ENCODE results near the gene NIFK. TPM values are rescaled to one million over a fixed set of nuclear protein-coding genes. Genes with fewer than 3 reads are reported as not detected.

NIFK gene
- total RNA-seq (2022; extraction: Qiagen RNA extraction; ENCODE audit: low read depth) = 59.9 to 113 TPM (median 63.9 TPM) in 5 replicates

GRCh38 chr2:121736462-121737336, at the start of gene NIFK:
Gene NIFK (minus strand): TSS chr2:121736875. CDS start chr2:121736850, 25 bp downstream.

GRCh38 chr2:121755237-121756111, 18.8 kb upstream of the NIFK start, which contains the start of gene TSN:
Gene TSN (plus strand): TSS chr2:121755651. CDS start chr2:121755780, 129 bp downstream.

Other genes with a start within 250 kb of the NIFK start
- gene RNU4ATAC, start 206.0 kb downstream of the NIFK start, total RNA-seq (2022; extraction: Qiagen RNA extraction; ENCODE audit: low read depth) = not detected in 5 replicates
- gene CLASP1, start 87.4 kb downstream of the NIFK start, total RNA-seq (2022; extraction: Qiagen RNA extraction; ENCODE audit: low read depth) = 14.4 to 20.6 TPM (median 18.5 TPM) in 5 replicates
- gene TSN, start 18.8 kb upstream of the NIFK start, total RNA-seq (2022; extraction: Qiagen RNA extraction; ENCODE audit: low read depth) = 55.0 to 92.9 TPM (median 60.7 TPM) in 5 replicates

Measured in A549 treated with ZK216348 at 1 μM for 4 hours (cell line).